Mucosa of gallbladder (tissue), 1 donor: Measurements from ENCODE around the gene OR5K3. TPM values are rescaled to one million over a fixed set of nuclear protein-coding genes. Genes with fewer than 3 reads are reported as not detected.

Experiments
- DNase-seq: peaks from one replicate; pipeline ENCODE4 v3.0.0-alpha.2; 2020; ENCODE audit warnings: low spot score
- total RNA-seq: library from RNA; stranded (reverse); gene quantifications from one replicate; pipeline ENCODE4 v1.2.1, GENCODE V29; 2021
- donor health status: DM: no; HTN: no; CAD: no.

OR5K3 gene
- total RNA-seq, 1 donor from 2014 or later: not detected

GRCh38 chr3:98433764-98434163 is 43.3 kb downstream of the OR5K3 start:
- no peak for DNase-seq

GRCh38 chr3:98434412-98434811 is 43.9 kb downstream of the OR5K3 start:
- no peak for DNase-seq

- no peak for DNase-seq
These were observed 49.8 kb downstream of the OR5K3 start for GRCh38 chr3:98440283-98440682.

Other genes with a start within 250 kb of the OR5K3 start
- gene OR5H14, start 243.2 kb upstream of the OR5K3 start, total RNA-seq: not detected
- gene OR5H15, start 224.0 kb upstream of the OR5K3 start, total RNA-seq: not detected
- not detected for gene OR5H6, start 126.4 kb upstream of the OR5K3 start, total RNA-seq
- gene OR5H2, start 108.2 kb upstream of the OR5K3 start, total RNA-seq: not detected
- gene OR5K4, start 36.8 kb upstream of the OR5K3 start, total RNA-seq: not detected
- not detected for gene OR5K1, start 72.5 kb downstream of the OR5K3 start, total RNA-seq
- gene OR5K2, start 107.0 kb downstream of the OR5K3 start, total RNA-seq: not detected
- gene CLDND1, start 132.2 kb downstream of the OR5K3 start, total RNA-seq: 69.4 TPM
- 0.17 TPM for gene GPR15, start 141.3 kb downstream of the OR5K3 start, total RNA-seq
- gene CPOX, start 202.9 kb downstream of the OR5K3 start, total RNA-seq: 16.7 TPM